ENCODE measurements around the gene TUBGCP2. TPM values are rescaled to one million over a fixed set of nuclear protein-coding genes. Genes with fewer than 3 reads are reported as not detected.

TUBGCP2 gene
- total and polyA plus RNA-seq, 9 of the 15 experiments (the other 6 are each of a cell fraction or from before 2014, with no cell fraction given): 4.3 to 56.6 (median 28.4) TPM

DNA sequence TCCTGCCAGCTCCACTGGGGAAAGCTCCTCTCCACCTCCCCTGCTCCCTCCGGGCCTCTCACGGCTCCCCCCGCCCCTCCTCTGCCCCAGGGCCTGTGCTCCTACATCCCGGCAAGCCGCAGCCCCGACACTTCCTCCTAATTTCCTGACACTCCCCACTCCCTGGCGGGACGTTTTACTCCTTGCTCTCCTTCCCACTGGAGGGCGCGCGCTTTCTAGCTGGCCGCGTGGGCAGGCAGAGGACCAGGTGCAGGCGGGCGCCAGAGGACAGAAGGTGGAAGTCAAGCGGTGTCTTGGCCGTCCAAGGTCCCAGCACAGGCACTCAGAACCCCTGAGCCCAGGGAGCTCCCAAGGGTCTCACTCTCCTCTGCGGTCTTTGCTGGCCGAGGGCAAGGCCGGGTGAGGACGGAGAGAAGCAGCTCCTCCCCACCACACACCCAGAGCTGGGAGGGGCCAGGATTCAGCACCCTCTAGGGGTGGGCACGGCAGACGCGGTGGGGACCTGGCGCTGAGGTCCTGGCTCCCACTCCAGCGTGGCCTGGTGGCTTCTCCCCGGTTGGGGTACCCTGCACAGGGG is 51.1 kb downstream of the TUBGCP2 start (continued):
- TF ChIP-seq CAMTA2 (CRISPR knock-in tag; conservative IDR thresholded peaks at IDR 0.05) (no peak), NCOA1 (IDR thresholded peaks at IDR 0.05; ENCODE audit: low read depth) (no peak), SRSF7 (optimal IDR thresholded peaks at IDR 0.05; ENCODE audit: low read depth, low read length) (no peak), FUS (optimal IDR thresholded peaks at IDR 0.05; ENCODE audit: low read depth, low read length) (no peak), CBX2 (IDR thresholded peaks at IDR 0.05; ENCODE audit: insufficient read depth, low read length, poor library complexity, severe bottlenecking) (no peak), BCOR (IDR thresholded peaks at IDR 0.05) (0 out of 2 replicates have a peak, but pooled peaks have one; percentile 15), MYNN (IDR thresholded peaks at IDR 0.05) (no peak), MYNN (CRISPR knock-in tag; IDR thresholded peaks at IDR 0.05) (no peak), TFAM (CRISPR knock-in tag; conservative IDR thresholded peaks at IDR 0.05) (no peak), THRAP3 (IDR thresholded peaks at IDR 0.05; ENCODE audit: borderline replicate concordance) (no peak), U2AF2 (optimal IDR thresholded peaks at IDR 0.05; ENCODE audit: low read depth, low read length) (no peak), CCNT2 (IDR thresholded peaks at IDR 0.05; ENCODE audit: borderline replicate concordance, extremely low read depth, insufficient read length, low read depth, low read length) (no peak), WHSC1 (IDR thresholded peaks at IDR 0.05; ENCODE audit: low read length) (no peak), NFIC (IDR thresholded peaks at IDR 0.05) (peak; percentile 26; the same call in 1 of the 2 replicates), BHLHE40 (IDR thresholded peaks at IDR 0.05; ENCODE audit: low read length) (no peak), FOXM1 (IDR thresholded peaks at IDR 0.05; ENCODE audit: low read depth) (no peak), FOXM1 (CRISPR knock-in tag; IDR thresholded peaks at IDR 0.05; ENCODE audit: low read depth) (no peak), POLR2A (conservative IDR thresholded peaks at IDR 0.05) (peak; percentile 38; the same call in 1 of the 2 replicates), BCL6 (CRISPR knock-in tag; IDR thresholded peaks at IDR 0.05) (no peak), BRD4 (IDR thresholded peaks at IDR 0.05) (no peak)
- TF ChIP-seq, protein P1, sequence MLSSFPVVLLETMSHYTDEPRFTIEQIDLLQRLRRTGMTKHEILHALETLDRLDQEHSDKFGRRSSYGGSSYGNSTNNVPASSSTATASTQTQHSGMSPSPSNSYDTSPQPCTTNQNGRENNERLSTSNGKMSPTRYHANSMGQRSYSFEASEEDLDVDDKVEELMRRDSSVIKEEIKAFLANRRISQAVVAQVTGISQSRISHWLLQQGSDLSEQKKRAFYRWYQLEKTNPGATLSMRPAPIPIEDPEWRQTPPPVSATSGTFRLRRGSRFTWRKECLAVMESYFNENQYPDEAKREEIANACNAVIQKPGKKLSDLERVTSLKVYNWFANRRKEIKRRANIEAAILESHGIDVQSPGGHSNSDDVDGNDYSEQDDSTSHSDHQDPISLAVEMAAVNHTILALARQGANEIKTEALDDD (IDR thresholded peaks at IDR 0.05): no peak
- TF ChIP-seq, protein P2, sequence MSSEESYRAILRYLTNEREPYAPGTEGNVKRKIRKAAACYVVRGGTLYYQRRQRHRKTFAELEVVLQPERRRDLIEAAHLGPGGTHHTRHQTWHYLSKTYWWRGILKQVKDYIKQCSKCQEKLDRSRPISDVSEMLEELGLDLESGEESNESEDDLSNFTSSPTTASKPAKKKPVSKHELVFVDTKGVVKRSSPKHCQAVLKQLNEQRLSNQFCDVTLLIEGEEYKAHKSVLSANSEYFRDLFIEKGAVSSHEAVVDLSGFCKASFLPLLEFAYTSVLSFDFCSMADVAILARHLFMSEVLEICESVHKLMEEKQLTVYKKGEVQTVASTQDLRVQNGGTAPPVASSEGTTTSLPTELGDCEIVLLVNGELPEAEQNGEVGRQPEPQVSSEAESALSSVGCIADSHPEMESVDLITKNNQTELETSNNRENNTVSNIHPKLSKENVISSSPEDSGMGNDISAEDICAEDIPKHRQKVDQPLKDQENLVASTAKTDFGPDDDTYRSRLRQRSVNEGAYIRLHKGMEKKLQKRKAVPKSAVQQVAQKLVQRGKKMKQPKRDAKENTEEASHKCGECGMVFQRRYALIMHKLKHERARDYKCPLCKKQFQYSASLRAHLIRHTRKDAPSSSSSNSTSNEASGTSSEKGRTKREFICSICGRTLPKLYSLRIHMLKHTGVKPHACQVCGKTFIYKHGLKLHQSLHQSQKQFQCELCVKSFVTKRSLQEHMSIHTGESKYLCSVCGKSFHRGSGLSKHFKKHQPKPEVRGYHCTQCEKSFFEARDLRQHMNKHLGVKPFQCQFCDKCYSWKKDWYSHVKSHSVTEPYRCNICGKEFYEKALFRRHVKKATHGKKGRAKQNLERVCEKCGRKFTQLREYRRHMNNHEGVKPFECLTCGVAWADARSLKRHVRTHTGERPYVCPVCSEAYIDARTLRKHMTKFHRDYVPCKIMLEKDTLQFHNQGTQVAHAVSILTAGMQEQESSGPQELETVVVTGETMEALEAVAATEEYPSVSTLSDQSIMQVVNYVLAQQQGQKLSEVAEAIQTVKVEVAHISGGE (CRISPR knock-in tag; IDR thresholded peaks at IDR 0.05): no peak
- TF ChIP-seq, protein P3, sequence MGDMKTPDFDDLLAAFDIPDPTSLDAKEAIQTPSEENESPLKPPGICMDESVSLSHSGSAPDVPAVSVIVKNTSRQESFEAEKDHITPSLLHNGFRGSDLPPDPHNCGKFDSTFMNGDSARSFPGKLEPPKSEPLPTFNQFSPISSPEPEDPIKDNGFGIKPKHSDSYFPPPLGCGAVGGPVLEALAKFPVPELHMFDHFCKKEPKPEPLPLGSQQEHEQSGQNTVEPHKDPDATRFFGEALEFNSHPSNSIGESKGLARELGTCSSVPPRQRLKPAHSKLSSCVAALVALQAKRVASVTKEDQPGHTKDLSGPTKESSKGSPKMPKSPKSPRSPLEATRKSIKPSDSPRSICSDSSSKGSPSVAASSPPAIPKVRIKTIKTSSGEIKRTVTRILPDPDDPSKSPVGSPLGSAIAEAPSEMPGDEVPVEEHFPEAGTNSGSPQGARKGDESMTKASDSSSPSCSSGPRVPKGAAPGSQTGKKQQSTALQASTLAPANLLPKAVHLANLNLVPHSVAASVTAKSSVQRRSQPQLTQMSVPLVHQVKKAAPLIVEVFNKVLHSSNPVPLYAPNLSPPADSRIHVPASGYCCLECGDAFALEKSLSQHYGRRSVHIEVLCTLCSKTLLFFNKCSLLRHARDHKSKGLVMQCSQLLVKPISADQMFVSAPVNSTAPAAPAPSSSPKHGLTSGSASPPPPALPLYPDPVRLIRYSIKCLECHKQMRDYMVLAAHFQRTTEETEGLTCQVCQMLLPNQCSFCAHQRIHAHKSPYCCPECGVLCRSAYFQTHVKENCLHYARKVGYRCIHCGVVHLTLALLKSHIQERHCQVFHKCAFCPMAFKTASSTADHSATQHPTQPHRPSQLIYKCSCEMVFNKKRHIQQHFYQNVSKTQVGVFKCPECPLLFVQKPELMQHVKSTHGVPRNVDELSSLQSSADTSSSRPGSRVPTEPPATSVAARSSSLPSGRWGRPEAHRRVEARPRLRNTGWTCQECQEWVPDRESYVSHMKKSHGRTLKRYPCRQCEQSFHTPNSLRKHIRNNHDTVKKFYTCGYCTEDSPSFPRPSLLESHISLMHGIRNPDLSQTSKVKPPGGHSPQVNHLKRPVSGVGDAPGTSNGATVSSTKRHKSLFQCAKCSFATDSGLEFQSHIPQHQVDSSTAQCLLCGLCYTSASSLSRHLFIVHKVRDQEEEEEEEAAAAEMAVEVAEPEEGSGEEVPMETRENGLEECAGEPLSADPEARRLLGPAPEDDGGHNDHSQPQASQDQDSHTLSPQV (IDR thresholded peaks at IDR 0.05): peak; percentile 48; the same call in 1 of the 2 replicates
